ENCODE data around the gene MYO15A. TPM values are rescaled to one million over a fixed set of nuclear protein-coding genes. Genes with fewer than 3 reads are reported as not detected.

The MYO15A gene
- total and polyA plus RNA-seq, 8 donors: 0.31 to 10.5 (median 0.50) TPM; not detected in 1

GRCh38 chr17:18194804-18195203 lies 86.2 kb downstream of the MYO15A start:
- Histone ChIP-seq H3K9me3 (no peaks in the 10 kb centered on the region), H3K36me3 (peaks cover 34 to 72% (median 65%) of the 10 kb centered on the region in 4 donors), H3K4me3 (no peak overlapping the region), H3K27ac (no peak overlapping the region), H3K27me3 (no peaks in the 10 kb centered on the region), H3K4me1 (peaks cover 48 to 95% (median 72%) of the 10 kb centered on the region in 4 donors)
- no peak for DNase-seq
- intact Hi-C loops (cut with DNase I; ENCODE audit: low total_unique reads): no loop called here
- 75 to 86% (median 80%) methylated on average over 4 of the region's 4 CpGs for WGBS, 5 donors
- TF ChIP-seq POLR2A (IDR thresholded peaks at IDR 0.05) (no peak), EP300 (IDR thresholded peaks at IDR 0.05) (no peak), CTCF (IDR thresholded peaks at IDR 0.05) (no peak), POLR2AphosphoS5 (IDR thresholded peaks at IDR 0.05) (no peak)

- peaks cover 34 to 76% (median 66%) of the 10 kb centered on the region in 4 donors for H3K36me3 ChIP-seq
- no peaks in the 10 kb centered on the region for H3K9me3 ChIP-seq
- TF ChIP-seq EP300 (IDR thresholded peaks at IDR 0.05) (no peak), CTCF (IDR thresholded peaks at IDR 0.05) (no peak), POLR2A (IDR thresholded peaks at IDR 0.05) (no peak), POLR2AphosphoS5 (IDR thresholded peaks at IDR 0.05) (no peak)
- intact Hi-C loops (cut with DNase I; ENCODE audit: low total_unique reads): no loop called here
- no peaks in the 10 kb centered on the region for H3K27me3 ChIP-seq
- H3K4me1 ChIP-seq: peaks cover 44 to 95% (median 72%) of the 10 kb centered on the region in 4 donors
- DNase-seq: no peak
- no peak overlapping the region for H3K27ac ChIP-seq
- H3K4me3 ChIP-seq: no peak overlapping the region
- WGBS, 5 donors: 70 to 85% (median 75%) methylated on average over 5 of the region's 5 CpGs
Observed at GRCh38 chr17:18195246-18195645, 86.7 kb downstream of the MYO15A start.

- WGBS, 5 donors: 71 to 87% (median 82%) methylated on average over 3 of the region's 3 CpGs
- intact Hi-C loops (cut with DNase I; ENCODE audit: low total_unique reads): no loop called here
- Histone ChIP-seq H3K27ac (no peak overlapping the region), H3K9me3 (no peaks in the 10 kb centered on the region), H3K36me3 (peaks cover 34 to 90% (median 85%) of the 10 kb centered on the region in 4 donors), H3K4me1 (peaks cover 28 to 95% (median 64%) of the 10 kb centered on the region in 4 donors), H3K4me3 (no peak overlapping the region), H3K27me3 (no peaks in the 10 kb centered on the region)
- TF ChIP-seq CTCF (IDR thresholded peaks at IDR 0.05) (no peak), POLR2AphosphoS5 (IDR thresholded peaks at IDR 0.05) (no peak), EP300 (IDR thresholded peaks at IDR 0.05) (no peak)
- no peak for DNase-seq
Observed at GRCh38 chr17:18197535-18198194, 89.1 kb downstream of the MYO15A start.

- Histone ChIP-seq H3K27me3 (no peaks in the 10 kb centered on the region), H3K9me3 (no peaks in the 10 kb centered on the region), H3K4me1 (peaks cover 28 to 91% (median 61%) of the 10 kb centered on the region in 4 donors), H3K36me3 (peaks cover 38 to 90% (median 88%) of the 10 kb centered on the region in 4 donors), H3K4me3 (peak overlapping the region in 1 of 4 donors; percentile 1), H3K27ac (no peak overlapping the region)
- TF ChIP-seq CTCF (IDR thresholded peaks at IDR 0.05) (no peak), POLR2AphosphoS5 (IDR thresholded peaks at IDR 0.05) (no peak), POLR2A (IDR thresholded peaks at IDR 0.05) (no peak), EP300 (IDR thresholded peaks at IDR 0.05) (no peak)
- intact Hi-C loops (cut with DNase I; ENCODE audit: low total_unique reads): no loop called here
- 12 to 48% (median 25%) methylated on average over 4 of the region's 4 CpGs for WGBS, 5 donors
- no peak for DNase-seq
Observed at GRCh38 chr17:18198530-18198929, 90.0 kb downstream of the MYO15A start.

All from stomach (tissue), 9 donors.